GM19372 (cell line): ENCODE results near the gene LILRB5.
"Not testable (repeated sequence)": the region's sequence is repeated elsewhere in the genome, so short reads cannot be mapped to it uniquely, and the experiment has no call there.

Experiments
- ATAC-seq: cut with Tn5 transposase; IDR thresholded peaks from one replicate; pipeline ENCODE4 v1.9.1; 2021; ENCODE audit warnings: mild to moderate bottlenecking, low read depth, moderate library complexity; ENCODE audit not compliant: unreplicated experiment

LILRB5 gene

DNA sequence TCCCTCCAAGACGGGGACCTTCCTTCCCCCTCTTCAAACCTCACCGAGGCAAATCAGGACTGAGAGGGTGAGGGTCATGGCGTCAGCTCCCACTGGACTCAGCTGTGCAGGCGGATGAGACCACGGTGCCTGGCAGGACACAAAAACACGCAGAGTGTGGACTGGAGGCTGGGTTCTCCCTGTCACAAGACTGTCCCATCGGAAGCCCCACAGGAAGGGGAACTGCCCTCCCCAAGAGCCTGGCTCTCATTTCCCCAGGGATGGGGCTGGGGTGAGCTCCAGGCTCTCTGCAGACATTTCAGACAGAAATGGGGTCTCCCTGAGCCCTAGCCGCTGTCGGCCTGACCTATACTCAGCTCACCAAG lies at the start of gene LILRB5:
Gene LILRB5, minus strand, starts transcription at position 158 of the 365 bp plus-strand sequence. Its CDS starts 80 bp downstream, at position 78.
- ATAC-seq: no peak

DNA sequence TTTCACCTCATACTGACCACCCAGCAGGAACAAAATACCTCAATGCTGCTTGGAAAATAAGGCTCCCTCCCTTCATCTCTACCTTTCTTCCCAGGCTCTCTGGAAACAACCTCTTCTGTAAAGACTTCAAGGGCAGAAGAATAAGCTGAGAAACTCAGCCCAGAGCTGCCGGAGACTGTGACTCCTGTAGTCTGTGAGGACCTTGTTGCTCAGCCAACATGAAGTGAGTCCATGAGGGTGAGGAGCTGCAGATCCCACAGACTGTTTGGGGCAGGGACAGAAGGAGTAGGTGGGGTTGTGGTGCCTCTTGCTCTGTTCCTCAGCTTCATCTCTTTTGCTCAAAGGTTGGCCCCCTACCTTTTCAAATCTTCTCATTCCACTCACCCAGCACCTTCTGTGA lies 48.1 kb upstream of the LILRB5 start:
- ATAC-seq: no peak

DNA sequence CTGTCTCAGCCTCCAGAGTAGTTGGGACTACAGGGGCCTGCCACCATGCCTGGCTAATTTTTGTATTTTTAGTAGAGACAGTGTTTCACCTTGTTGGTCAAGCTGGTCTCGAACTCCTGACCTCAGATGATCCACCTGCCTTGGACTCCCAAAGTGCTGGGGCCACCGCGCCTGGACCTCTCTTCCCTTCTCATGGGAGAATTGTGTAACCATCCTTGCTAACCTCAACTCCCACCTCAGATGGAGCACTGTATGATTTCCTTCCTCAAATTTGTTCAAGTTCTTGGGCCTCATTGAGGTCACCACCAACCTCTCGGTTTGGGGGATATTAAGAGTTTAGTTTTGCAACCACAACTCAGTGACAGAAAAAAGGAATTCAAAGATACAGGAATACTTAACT lies 45.2 kb upstream of the LILRB5 start:
- no peak for ATAC-seq

DNA sequence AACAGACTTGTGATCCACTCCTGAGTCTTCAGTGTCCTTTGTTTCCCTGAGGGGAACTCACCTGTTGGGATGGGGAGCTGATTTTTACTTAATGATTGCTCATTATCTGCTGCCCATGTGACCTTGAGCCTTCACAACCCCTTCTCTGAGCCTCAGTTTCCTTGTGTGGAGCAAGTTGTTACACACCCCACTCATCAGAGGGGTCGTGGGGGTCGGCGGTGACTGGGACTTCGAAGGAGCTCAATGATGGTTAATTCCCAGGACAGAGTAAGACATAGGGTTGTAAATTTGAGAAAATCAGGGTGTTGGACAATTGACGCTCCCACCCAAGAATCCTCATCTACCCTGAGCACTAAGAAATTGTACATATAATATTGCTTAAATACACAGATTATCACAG lies 42.4 kb upstream of the LILRB5 start:
- ATAC-seq: no peak

DNA sequence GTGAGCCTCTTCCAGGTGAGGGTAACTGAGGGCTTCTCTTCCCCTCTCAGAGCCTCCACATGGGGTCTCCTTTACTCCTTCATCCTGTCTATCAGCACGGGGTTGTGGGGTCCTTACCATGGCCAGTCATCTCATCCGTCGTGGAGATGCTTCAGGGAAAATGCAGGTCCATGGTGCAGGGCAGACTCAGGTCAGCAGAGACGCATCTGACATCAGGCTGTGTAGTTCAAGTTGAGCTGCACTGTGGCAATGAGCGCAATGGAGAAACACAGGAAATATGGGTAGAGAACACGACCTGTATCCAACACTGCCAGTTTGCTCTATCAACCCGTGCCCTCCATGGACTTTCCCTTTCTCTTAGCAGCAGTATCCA lies 42.0 kb upstream of the LILRB5 start:
- no peak for ATAC-seq

DNA sequence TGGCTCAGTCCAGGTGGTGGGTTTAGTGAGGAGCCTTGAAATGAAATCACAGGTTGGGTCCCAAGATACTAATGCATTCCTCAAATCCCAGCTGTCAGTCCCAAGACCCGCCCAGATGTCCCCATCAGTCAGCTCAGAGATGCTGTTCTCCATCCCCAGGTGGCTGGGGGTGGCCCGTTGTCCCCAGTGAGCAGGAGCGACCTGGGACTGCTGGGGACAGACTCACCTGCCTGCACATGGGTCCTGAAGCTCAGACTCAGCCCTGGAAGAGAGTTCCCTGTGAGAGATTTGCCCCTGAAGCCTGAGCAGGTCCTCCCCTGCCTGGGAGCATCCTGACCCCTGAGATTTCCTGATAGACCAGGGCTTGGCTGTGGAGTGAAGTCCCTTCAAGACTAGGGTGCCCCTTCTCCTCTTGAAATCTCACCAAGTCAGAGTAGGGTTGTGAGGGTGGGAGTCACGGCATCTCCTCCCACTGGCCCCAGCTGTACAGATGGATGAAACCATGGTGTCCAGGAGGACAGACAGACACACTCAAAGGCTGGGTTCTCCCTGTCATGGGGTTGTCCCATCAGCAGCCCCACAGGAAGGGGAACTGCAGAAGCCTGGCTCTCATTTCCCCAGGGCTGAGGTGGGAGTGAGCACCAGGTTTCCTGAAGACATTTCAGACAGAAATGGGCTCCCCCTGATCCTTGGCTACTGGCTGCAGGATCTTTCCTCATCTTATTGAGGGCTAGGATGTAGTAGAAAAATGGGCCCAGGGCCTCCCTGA lies 41.5 kb upstream of the LILRB5 start:
- no peak for ATAC-seq

DNA sequence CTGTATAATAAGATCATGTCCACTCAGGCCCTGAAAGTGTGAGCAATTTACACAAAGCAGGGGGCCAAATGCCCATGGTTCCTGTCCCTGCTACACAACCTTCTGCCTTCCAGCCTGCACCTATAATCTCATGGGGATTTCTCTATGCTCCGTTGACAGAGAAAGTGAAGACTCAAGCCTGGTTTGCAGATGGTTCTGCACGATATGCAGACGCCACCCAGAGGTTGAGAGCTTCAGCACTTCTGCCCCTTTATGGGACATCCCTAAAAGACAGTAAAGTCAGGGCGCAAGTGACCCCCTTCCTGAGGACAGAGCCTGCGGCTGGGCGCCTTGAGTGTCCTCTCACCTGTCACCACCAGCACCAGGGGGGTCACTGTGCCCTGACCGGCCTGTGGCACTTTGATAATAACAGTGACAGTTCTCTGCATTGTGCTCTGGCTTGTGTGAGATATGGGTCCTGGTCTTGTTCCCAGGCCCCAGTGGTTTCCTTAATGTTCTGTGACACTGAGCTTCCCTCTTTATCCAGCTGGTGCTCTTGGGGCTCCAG lies 40.8 kb upstream of the LILRB5 start:
- no peak for ATAC-seq

DNA sequence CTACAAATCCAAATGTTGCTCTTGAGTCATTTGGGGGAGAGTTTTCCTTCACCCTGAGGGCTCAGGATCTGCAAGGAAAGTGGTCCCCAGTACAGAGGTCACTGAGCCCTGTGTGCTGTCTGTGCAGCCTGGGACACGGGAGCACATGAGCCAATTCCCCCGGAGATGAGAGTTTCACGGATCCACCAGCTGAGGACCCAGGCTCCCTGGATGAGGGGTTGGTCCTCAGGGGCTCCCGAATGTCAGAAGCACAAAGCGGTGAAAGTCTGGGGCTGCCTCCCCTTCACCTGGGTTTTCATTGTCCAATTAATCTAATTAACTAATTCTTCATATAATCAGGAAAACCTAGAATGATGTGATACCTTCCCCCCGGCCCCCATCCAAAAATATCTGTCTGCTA lies 37.5 kb upstream of the LILRB5 start:
- no peak for ATAC-seq

DNA sequence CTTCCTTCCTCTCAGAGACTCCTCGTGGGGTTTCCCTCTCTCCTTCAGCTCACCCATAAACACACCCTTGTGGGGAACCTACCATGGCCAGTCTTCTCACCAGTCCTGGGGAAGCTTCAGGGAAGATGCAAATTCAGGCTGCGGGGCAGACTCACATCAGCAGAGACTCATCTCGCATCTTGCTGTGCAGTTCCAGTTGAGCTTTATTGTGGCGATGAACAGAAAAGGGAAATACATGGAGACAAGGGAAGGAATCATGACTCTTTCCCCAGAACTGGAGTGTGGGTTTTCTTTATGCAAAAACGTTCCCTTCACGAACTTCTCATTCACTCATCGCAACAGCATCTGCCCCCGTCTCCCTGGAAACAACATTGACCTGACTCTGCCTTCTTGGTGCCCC lies 32.1 kb upstream of the LILRB5 start:
- not testable (repeated sequence) for ATAC-seq

DNA sequence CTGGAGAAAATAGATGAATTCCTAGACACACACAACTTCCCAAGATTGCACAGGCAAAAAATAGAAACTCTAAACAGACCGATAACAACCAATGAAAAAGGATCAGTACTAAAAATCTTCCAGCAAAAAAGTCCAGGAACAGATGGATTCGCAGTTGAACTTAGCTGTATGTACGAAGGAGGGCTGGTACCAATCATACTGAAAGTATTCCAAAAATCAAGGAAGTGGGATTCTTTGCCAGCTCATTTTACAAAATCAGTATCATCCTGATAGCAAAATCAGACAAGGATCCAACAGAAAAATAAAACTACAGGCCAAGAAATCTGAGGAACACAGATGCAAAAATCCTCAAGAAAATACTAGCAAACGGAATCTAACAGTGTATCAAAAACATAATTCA lies 30.4 kb upstream of the LILRB5 start:
- ATAC-seq: no peak

DNA sequence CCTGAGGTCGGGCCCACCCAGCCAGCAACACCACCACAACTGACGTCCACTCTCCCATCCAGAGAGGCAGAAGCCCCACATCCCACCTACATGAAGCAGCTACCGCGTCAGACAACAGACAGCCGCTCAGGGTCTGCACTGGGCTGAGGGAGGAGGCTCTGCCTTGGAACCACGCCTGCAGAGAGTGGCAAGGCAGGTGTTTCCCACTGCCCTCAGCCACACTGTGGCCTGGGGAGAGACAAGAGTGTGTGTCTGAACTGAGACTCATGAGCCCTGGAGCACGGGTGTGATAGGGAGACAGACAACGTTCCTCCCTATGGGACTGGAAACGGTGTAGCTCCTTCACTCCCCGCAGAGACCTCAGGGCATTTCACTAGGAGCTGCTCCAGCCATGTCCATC lies 29.2 kb upstream of the LILRB5 start:
- ATAC-seq: not testable (repeated sequence)

DNA sequence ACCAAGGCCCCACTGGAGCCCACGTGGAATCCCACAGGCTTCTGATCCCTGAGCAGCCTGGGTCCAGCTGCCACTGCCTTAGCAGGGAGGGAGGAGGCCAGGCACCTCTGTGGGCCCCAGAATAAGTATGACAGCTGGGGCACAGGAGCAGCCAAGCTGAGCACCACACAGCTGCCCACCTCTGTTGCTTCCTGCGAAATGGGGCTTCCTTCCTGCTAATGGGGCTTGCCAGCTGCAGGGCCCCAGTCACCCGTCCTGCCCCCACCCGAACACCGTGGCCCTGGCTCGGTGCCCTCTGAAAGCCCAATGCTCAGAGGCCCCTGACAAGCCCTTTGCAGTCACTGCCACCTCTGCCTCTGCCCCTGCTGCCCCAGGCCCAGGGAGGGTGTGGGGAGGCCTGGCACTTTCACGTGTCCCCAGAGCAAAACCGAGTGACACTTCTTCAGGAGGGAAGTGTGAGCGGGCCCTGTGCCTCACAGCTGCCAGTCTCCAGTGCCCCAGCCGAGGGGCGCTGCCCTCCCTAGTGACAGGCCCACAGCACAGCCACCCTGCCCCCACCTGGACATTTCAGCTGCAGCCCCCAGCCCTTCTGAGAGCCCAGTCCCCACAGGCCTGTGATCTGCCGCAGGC lies 28.5 kb upstream of the LILRB5 start:
- ATAC-seq: not testable (repeated sequence)

DNA sequence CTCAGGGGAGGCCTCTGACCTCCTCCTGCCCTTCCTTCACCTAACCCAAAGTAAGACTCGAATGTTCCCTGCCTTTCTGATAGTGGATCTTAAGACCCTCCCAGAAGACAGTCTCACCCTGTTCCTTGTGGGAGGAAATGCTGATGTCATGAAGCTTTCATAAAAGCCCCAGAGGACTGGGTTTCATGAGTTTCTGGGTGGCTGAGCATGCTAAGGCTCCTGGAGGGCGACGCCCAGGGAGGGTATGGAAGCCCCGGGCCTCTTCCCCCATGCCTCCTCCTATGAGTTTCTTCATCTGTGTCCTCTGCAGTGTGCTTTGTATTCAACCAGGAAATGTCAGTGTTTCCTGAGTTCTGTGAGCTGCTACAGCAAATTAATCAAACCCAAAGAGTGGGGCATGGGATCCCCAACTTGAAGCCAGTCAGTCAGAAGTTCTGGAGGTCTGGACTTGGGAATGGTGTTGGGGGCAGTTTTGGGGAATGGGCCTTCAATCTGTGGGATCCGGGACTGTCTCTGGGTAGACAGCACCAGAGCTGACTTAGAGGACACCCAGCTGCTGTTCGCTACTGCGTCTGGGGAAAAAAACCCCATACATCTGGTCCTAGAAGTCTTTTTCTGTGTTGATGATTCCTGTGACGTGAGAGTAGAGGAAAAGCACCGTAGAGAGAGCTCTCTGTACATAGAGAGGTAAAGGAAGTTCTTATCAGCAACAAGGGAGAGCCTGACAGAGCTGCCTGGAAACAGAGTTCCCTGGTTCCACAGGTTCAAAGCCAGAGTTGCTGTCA lies 25.8 kb upstream of the LILRB5 start:
- no peak for ATAC-seq

DNA sequence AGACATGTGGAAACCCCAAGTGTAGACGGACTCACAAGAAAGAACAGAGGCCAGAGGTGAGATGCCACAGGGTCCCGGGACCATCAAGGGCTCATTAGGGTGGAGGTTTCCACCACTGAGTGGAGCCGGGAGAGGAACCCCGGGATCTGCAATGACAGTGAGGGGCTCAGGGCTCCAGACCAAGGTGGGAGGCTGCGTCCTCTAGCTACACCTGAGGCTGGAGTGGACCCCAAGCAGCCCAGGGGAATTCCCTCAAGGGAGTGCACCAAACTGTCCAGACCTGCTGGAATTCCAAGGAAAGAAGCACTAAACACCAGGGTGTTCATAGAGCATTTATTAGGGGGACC lies 24.6 kb upstream of the LILRB5 start:
- not testable (repeated sequence) for ATAC-seq

DNA sequence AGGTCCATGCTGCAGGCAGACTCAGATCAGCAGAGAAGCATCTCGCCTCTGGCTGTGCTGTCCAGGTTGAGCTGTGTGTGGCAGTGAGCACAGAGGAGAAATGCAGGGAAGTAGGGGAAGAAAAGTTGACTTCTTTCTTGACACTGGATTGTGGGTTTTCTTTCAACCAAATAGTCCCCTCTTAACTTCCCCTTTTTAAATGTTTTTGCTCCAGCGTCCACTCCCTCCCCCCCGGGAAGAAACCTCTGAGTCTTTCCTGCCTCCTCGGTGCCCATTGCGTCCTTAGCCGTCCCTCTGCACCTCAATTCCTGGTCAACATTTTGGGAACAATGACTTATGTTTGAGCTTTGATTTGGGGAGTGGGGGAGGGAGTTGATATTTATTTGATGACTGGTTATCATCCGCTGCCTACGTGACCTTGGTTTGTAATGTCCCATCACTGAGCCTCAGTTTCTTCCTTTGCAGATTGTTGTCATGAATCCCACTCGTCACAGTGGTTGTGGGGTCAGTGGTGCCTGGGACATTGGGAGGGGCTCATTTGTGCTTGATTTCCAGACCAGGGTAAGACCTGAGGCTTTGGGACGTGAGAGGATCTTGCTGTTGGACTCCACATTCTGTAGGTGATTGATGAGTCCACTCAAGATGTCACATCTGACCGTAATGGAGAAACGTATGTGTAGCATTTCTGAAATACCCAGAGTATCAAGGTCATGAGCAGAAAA lies 24.1 kb upstream of the LILRB5 start, which contains the start of gene LILRB2:
Gene LILRB2, minus strand, starts transcription at position 104 of the 722 bp plus-strand sequence. CDS start 614 bp downstream, outside the sequence.
- ATAC-seq: no peak

DNA sequence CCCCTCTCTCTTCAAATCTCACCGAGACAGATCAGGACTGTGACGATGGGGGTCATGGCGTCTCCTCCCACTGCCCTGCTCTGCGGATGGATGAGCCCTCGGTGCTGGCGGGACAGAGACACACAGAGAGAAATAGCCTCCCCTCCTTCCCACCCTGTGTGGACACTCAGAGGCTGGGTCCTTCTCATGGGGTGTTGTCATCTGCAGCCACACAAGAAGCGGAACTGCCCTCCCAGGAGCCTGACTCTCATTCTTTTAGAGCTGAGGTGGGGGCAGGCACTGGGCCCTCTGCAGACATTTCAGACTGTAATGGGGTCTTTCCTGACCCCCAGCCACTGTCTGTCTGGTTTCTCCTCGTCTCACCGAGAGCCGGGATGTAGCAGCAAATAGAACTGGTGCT lies 23.4 kb upstream of the LILRB5 start:
- not testable (repeated sequence) for ATAC-seq

DNA sequence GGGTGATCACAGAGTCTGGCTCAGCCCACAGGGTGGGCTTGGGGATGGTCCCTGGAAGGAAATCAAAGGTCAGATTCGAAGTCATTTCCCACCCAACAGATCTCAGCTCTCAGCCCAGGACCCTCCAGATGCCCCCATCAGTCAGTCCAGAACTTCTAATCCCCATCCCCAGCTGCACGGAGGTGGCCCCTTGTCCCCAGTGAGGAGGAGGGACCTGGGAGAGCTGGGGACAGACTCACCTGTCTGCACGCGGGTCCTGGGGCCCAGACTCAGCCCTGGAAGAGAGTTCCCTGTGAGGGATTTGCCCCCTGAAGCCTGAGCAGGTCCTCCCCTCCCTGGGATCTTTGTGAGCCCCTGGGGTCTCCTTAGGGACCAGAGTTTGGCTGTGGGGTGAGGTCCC lies 23.0 kb upstream of the LILRB5 start:
- ATAC-seq: not testable (repeated sequence)

DNA sequence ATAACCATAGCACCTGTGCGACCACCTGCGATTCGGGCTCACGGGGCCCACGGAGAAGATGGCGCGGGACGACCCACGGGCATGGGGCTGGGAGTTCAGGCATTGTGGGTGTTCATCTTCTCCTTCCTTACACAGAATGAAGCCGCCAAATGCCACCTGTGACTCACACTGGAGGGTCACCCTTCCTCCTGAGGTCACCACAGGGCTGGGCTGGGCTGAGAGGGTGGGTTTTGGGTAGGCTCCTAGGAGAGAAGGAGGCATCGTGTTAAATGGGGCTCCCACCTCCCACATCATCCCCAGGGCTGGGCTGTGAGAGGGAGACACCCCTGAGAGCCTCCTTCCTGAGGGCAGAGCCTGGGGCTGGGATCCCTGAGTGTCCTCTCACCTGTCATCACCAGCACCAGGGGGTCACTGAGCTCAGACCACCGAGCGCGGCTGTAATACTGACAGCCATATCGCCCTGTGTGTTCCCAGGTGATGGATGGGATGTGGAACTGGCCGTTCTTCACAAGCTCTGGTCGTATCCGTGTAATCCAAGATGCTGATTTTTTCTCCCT lies 22.4 kb upstream of the LILRB5 start:
- ATAC-seq: no peak

DNA sequence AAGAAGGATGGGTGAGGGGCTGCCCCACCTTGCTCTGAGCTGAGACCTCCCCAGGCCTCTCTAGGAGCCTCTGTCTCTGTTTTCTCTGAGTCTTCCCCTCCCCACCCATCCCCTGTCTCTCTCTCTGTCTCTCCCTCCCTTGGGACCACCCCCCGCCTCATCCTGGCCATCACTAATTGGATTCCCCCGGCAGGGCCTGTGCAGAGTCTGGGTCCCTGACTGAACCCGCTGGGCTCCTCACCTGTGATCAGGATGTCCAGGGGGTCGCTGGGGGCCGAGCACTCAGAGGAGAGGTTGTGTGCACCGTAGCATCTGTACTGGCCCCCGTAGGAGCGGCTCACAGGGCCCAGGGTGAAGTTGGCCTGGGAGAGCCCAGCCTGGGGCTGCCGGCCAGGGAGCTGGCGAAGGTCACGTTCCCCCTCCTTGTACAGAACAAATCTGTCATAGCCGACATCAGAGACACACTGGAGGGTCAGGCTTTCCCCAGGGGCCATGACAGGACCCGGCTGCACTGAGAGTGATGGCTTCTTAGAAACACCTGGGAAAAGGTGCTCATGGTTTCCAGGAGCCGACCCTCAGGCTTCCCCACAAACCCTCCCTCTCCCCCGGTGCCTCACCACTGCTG lies 21.6 kb upstream of the LILRB5 start:
- not testable (repeated sequence) for ATAC-seq

DNA sequence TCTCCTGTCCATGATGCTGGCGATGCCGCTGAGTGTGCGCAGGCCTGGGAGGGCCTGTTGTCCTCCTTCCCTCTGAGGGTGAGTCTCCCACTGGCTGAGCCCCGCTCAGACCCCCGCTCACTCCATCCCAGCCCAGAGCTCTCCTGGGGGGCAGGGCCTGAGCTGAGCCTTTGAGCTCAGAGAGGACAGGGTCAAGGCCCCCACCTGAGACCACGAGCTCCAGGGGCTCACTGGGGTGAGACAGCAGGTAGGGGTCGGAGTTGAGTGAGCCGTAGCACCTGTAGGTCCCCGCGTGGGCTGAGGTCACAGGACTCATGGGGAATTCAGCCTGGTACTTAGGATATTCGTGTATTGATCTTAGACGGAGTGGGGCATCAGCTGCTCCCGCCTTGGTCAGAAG lies 21.0 kb upstream of the LILRB5 start:
- ATAC-seq: not testable (repeated sequence)
